HG03469 (cell line): ENCODE data around the gene FPR2.

Experiments
- ATAC-seq: cut with Tn5 transposase; IDR thresholded peaks from one replicate; pipeline ENCODE4 v1.9.1; 2021; ENCODE audit warnings: mild to moderate bottlenecking, moderate library complexity, moderate number of reproducible peaks; ENCODE audit not compliant: unreplicated experiment

Gene FPR2

DNA sequence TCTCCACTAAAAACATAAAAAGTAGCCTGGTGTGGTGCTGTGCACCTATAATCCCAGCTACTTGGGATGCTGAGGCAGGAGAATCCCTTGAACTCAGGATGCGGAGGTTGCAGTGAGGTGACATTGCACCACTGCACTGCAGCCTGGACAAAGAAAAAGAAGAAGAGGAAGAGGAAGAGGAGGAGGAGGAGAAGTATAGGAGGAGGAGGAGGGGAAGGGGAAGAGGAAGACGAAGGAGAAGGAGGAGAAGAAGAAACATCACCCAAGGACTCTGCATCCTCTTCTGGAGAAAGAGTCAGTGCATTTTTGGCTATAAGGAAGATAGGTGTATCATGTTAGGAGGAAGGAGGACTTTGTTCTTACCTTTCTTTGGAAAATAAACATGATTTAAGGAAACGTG, 21.0 kb downstream of the FPR2 start:
- ATAC-seq: no peak

DNA sequence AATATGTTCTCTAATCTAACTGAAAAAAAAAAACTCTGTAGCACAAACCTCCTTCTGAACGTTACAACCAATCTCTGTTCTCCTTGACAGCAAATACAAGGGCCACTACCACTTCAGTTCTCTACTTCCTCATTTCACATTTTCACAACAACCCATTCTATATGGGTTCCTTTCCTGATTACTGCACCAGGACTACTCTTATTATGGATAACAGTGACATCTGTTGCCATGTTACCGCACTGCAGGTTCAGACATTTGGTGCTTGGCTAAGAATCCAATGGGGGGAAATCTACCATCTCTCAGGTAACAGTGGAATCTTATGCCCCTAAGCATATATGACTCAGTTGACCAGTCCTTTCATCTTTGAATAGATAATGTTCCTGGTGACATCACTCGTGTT, 22.4 kb downstream of the FPR2 start:
- ATAC-seq: no peak

DNA sequence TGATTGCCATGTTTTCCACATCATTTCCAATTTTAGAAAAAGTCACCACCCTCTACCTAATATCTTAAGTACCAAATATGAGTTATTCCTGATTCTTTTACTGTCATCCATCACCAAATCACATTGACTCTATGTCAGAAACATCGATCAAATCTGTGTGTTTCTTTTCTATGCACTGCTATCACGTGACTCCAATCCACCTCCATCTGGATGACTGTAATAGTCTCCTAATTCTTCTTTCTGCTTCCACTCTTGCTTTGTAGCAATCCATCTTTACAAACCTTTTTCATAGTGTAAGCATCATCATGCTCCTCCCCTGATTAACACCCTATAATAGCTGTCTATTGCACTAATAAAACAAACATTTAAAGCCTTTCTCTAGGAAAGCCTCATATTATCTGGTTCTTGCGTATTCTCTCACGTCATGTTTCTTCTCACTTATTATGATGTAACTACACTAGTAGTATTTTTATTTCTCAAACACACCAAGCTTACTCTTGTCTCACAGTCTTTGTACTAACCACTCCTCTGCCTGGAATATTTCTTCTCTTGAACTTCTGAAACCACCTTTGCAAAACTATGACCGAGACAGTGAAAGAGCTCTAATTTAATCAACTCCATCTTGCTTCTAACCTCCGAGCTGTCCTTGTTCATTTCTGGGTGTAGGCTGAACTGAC, 23.3 kb downstream of the FPR2 start:
- no peak for ATAC-seq

DNA sequence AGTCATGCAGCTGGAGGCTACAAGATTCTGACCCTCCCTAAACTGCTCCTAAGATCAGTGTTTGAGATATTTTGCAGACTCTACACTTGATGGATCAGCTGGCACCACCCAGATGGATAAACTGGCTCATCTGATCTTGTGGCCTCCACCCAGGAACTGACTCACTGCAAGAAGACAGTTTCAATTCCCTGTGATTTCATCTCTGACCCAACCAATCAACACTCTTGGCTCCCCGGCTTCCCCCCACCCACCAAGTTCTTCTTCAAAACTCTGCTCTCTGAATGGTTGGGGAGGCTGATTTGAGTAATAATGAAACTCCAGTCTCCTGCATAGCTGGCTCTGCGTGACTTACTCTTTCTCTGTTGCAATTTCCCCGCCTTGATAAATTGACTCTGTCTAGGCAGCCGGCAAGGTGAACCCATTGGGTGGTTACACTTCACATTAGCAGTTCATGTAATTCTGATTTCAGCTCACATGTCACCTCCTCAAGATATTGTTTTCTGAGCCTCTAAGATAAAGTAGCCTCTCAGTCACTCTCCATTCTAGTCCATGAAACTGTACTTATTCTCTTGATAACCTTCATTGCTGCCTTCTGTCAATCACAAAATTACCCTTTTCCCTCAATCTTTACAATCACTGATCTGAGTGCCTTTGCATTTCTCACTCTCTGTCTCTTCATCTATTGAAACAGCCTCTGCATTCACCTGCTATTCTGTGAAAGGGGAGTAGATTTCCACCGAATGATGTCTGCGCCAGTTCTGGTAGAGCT, 24.1 kb downstream of the FPR2 start:
- ATAC-seq: no peak

DNA sequence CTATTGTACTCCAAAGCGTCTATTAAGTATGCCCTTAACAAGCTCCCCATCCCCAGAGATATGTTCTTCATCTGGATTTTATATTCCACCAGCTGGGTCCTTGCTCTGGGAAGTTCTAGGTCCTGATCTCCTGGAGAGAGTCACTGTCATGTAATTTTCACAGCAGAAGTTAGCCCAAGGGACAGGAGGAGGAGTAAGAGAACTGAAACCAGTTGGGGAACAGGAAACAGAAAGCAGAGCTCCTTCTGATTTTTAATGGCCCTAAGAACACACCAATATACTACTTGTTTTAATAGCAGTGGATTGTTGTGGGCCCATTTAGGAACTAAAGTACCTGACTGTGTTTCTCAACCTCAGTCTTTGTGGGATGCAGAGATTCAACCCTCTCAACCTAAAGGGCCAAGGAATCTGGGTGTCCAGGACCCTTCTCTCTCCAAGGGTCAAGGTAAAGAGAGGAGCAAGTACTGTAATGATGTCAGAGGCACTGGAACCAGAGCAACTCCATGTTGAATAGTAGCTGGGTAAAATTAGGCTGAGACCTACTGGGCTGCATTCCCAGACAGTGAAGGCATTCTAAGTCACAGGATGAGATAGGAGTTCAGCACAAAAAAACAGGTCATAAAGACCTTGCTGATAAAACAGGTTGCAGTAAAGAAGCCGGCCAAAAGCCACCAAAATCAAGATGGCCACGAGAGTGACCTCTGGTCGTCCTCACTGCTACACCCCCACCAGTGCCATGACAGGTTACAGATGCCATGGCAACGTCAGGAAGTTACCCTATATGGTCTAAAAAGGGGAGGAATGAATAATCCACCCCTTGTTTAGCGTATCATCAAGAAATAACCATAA, 25.9 kb downstream of the FPR2 start:
- no peak for ATAC-seq

DNA sequence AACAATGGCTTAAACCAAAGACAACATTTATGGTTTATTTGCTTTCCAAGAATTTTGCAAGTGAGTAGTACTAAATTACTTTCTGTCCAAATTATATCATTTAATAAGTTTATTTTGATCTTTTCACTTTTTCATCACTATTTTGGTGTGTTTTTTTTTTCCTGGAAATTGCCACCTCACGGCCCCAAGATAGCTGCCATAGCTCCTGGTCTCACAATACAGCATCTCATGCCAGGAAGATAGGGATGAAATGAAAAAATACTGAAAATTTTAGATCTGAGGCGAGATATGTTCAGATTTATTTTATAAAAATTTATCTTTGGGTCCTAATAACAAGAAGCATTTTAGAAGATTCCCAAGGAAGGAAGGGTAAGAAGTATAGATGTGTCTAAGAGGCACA, 27.0 kb downstream of the FPR2 start:
- no peak for ATAC-seq

DNA sequence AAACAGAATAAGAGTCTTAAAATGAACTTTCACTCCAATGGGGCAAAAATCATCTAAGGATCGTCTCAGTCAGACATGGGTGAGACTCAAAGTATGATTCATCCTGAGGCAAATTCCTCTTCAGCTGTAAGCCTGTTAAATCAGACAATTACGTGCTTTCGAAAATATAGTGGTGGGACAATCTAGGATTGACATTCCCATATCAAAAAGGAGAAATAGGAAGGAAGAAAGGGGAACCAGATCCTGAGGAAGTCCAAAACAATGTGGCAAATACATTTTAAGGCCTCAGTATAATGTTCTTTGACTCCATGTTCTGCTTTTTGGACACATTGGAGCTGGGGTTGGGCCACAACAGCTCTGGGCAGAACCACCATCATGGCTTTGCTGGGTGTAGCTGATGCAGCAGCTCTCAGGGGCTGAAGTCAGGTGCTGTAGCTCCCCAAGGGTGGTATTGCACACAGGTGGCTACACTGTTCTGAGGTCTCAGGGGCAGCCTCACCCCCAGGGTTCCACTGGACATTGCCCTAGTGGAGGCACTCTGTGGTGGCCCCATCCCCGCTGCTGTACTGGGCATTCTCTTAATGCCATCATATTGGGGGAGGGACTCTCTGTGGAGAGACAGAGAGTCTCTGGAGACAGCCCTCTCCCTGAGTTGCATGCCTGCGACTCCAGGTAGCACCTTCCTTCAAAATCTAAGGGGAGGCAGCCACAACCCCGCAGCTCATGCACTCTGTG, 28.2 kb downstream of the FPR2 start:
- ATAC-seq: no peak

DNA sequence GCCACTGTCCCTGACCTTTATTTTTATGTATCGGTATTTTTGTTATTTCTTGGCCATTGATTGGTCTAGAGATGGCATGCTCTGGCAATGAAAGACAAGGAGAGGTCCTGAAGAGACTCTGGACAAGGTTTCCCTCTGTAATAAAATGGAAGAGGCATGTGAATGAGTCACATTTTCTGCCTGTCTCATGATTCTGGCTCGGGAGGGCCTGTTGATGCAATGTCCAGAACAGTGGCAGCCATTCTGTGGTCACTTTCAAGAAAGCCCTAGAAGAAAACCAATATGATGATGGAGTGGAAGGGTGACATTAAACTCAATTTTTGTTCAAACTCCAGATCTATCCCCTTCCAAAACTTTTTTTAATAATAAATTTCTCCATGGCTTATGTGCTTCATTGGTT, 32.0 kb downstream of the FPR2 start:
- ATAC-seq: no peak

DNA sequence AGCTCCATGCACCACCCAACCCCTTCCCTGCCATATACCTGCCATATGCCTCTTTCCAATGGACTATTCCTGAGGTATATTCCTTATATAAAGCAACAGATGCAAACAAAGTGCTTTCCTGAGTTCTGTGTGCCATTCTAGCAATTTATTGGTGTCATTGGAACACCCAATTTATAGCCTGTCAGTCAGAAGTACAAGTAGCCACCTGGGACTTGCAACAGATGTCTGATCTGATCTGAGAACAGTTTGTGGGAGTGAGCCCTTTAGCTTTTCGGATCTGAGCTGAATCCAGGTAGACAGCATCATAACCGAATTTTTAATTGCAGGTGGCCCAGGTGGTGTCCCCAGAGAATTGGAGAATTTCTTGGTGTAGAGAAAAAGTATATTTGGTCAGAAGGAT, 33.0 kb downstream of the FPR2 start:
- ATAC-seq: no peak

DNA sequence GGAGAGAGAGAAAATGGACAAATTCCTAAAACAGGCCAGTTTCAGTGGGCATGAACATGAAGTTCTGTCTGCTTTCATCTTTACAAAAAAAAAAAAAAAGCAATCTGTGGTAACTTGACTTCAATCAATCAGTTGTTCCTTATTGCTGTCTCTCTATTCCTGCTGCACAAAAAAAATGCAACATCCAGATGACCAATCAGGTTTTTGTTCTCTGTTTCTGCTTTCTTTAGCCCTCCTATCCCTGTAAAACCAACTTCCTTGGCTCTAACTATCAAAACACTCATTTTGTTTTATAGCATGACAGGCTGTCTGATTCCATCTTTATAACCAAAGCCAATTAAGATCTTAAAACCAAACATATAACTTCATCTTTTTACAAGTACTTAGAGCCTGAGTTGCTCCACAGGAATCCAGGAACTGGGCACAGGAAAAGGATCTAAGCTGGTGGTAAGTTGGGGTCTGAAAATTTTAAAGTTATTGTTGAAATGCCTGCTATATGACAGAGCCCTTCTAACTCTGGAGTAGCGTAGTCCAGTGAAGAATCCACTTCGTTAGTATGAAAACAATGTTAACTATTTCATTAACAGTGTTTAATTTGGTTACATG, 34.0 kb downstream of the FPR2 start, which contains the start of gene FPR3:
TSS of gene FPR3 (plus strand) at position 273 of the 606 bp plus-strand sequence. CDS start 28,592 bp downstream, outside the sequence.
- no peak for ATAC-seq

DNA sequence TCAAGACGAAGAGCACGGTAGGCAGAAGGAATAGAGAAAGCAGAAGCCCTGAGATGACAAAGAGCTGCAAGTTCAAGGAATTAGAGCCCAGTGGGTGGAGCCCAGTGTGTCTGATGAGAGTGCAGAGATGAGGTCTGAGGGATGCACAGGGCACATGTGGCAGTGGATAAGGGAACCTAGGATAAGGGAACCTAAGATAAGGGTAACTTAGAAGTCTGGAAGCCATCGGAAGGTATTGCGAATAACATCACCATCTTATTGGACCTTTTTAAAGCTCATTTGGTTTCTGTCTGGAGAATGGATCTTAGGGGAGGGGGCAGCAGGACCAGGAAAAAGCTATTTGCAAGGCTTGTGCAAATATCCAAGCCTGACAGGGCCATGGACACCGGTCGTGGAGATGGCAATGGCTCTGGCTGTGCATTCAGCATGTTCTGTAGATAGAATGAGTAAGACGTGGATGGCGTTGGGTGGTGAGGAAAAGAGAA, 35.3 kb downstream of the FPR2 start:
- ATAC-seq: no peak

DNA sequence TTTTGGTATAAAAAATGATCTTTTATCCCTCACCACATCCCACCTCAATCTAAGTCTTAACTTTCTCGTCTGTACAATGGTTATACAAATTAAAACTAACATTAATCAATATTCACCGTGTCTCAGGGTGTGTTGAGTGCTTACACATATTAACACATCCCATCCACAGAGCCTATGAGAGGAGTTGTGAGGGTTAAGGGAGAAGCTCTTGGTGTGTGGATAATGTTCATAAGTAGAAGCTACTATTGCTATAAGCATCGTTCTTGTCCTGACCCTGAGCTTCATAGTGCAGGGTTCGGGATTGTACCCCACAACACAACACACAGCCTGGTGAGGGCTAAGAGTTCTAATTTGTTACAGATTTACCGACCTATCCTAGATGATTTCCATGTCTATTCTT, 36.5 kb downstream of the FPR2 start:
- no peak for ATAC-seq

DNA sequence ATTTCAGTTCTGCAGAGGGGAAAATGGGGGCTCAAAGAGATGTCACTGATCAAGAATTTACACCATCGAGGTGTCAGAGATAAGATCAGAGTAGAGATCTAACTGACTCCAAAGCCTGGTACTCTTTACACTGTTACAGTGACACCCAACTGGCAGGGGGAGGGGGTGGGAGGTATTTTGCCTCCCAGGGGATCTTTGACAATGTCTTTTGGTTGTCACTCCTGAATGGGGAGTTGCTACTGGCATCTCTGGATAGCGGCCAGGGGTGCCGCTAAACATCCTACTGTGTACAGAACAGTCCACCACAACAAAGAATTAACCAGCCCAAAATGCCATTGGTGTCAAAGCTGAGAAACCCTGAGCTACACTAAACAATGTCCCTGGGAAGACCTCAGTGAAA, 37.1 kb downstream of the FPR2 start:
- ATAC-seq: no peak

DNA sequence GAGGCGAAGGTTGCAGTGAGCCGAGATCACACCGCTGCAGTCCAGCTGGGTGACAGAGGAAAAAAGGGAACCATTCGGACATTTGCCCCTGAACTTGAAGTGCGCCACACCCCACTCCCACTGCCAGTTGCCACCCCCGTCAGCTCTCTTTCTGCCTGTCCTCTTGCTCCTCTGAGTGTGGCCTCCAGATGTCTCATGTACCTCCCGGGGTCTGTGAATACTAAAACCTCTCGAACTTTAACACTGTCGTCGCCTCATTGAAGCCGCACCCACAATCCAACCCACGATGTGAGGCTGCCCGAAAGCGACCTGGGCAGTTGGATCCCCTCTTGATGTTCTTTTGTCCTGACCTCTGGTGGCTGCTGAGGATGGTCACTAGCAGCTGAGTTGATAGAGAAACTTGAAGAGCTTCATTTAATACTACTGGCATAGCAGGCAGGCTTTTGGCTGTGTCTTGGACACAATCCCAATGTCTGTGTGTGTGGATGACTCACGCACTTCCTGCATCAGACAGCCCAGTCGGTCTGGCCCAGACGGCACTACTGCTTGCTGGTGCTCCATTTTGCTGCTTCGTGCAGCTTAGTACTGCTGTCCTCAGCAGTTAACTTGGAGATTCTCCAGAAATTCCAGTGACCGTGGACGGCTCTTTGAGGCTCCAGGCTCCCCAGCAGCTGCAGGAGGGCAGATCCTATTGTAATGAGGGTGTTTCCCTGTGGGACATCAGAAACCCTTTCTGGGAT, 38.2 kb downstream of the FPR2 start:
- no peak for ATAC-seq

DNA sequence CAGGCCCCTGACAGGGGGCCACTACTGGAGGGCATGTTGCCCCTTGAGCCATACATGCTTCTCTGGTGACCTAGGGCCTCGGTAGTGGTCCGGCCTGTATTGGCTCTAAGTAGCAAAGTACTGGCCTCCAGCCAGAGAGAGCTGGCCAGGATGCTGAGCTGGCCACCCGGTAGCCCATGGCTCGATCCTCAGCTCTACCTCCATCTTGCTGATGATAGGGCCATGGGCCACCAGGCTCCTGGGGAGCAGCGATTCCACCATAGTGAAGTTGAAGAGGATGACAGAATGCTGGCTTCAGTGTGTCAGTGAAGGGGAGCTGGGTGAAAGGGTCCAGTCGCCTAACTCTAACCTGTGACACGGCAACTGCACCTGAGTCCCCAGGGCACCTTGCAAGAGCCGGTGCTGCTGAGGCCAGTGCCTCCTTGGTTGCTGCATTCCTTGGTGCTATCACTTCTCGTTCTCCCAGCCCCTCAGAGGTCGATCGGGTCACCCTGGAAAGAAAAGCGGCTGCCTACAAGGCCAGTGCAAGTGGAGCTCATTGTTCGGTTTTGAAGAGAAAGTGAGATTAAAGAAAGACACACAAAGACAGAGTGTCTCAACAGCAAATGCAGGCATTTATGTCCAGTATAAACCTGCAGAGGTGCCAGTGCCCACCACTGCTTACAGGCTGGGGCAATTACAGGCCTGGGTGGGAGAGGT, 38.9 kb downstream of the FPR2 start:
- ATAC-seq: no peak

DNA sequence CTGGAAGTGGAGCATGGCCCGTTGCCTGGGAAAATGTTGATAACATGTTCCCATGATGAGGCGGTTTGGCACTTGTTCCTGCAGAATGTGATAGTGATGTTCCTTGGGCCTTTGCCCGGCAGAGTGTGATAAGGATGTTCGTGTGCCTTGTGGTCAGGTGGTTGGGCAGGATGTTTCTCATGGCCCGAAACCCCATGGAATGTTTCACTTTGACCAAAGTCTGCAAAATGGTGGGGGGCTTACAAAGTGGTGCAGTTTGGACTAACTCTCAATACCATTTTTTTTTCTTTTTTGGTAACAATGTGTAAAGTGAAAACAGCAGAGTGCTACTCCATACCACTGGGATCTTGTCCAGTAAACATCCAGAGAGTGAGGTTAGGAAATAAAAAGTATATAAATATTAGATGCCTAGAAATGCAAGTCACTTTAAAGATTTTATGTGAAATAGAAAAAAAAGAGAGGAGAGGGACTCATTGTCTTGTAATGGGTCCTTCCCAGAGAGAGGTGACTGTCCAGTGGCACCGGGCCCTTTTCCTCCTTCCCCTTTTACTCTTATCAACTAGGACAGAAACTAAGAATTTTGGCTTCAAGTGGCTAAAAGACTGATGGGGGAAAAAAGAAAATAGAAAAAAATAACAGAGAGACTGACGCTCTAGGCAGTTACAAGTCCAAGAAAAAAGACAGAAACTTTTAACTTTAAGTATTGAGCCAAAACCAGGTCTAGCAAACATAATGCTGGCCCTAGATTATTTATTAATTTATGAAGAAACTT, 39.7 kb downstream of the FPR2 start:
- no peak for ATAC-seq

DNA sequence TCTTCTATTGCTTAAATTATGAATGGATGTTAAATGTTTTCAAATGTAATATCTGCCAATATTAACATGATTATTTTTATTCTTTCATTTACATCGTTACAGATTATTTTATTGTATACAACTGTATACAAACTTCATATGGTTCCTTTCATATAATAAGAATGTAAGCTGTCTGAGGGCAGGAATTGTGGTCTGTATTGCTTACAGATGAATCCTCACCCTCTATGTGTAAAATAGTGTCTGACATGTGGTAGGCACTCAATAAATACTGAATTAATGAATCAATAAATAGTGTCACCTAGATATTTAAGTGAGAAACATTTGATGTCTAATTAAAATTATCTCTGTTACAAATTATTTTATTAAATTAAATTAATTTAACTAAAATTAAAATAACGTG, 41.8 kb downstream of the FPR2 start:
- ATAC-seq: no peak

DNA sequence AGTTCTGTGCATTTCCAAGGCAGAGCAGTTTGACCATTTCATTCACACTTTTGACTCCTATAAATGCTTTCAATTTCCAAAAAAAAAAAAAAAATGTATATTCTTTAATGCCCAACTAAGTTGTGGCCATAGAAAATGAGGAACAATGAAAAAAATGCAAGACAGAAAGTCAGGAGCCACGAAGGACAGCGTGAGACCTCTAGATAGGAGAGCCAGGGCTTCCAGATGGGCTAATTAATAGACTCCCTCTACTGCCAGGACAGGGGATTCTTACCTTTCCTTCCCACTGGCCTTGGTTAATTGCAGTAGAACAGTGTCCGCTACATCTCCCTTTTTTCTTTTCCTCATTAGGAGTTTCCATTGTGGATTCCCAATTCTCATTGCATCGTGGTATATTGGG, 42.5 kb downstream of the FPR2 start:
- no peak for ATAC-seq
